Measurements from ENCODE around the gene COPZ2.
"Not testable (repeated sequence)": the region's sequence is repeated elsewhere in the genome, so short reads cannot be mapped to it uniquely, and the experiment has no call there.

The COPZ2 gene

DNA sequence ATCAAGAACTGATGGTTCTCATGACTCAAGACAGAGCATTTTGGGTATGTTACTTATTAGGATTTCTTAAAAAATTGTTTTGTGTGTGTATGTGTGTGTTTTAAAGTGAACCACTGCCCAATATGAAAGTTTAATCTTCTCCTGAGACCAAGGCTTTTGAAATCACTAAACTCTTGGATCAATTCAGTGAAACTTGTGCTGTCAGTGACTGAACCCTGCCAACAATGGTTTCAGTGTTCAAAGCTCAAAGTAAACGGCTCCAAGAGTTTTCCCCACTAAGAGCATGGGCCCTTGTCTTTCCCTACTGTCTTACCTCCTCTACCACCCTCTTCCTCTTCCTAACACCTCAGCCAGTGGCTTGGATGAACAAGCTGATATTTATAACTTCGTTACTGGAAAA is 32.6 kb upstream of the COPZ2 start:
- no peak overlapping the region for H3K27ac ChIP-seq
- TF ChIP-seq CTCF (conservative IDR thresholded peaks at IDR 0.05) (no peak), ZFX (IDR thresholded peaks at IDR 0.05) (no peak)

DNA sequence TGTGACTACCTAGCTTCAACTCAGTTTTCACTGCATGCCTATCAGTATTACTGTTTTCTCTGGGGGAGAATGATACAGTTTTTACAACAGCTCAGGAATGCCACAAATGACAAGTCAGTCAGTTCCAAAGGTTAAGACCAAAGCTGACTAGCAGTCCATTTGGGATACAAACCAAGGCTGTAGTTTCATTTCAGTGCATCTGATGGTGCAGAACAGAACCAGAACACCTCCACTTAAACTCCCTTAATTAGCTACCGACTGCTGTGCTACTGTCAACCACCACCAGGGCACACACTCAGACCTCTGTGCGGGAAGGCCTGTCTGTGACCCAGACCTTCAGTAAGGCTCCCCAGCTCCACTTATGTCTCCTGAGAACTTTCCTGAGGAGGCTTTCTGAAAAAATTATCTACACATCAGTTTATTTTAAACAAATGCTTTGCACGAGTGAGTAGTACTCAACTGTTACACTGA is 30.9 kb upstream of the COPZ2 start:
- TF ChIP-seq CTCF (conservative IDR thresholded peaks at IDR 0.05) (no peak; the same call in 1 of the 2 replicates), ZFX (IDR thresholded peaks at IDR 0.05) (no peak)
- H3K27ac ChIP-seq, result no peak overlapping the region

GRCh38 chr17:48067808-48068207 is 30.2 kb upstream of the COPZ2 start:
- not testable (repeated sequence) for H3K27ac ChIP-seq

- H3K27ac ChIP-seq, result no peak overlapping the region
- TF ChIP-seq ZFX (IDR thresholded peaks at IDR 0.05) (no peak), CTCF (conservative IDR thresholded peaks at IDR 0.05) (no peak)
These were observed 29.6 kb upstream of the COPZ2 start for GRCh38 chr17:48067245-48067644.

DNA sequence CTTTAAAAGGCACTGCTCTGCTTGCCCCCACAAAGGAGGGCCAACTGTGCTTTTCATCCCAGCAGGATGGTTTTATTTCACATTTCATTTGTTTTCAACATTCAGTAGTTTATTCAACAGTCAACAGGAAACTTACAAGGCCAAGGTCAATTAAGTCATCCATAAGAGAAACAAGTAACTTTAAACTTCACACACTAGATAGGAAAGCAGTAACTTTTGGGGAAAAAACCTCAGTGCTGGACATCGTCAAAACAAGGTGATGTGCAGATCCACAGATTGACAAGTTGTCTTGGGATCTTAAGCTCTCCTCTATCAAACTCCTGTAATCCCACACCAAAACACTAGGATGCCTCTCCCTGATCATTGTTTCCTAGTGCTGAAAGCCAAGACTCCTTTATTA is 29.1 kb upstream of the COPZ2 start:
- TF ChIP-seq CTCF (conservative IDR thresholded peaks at IDR 0.05) (no peak; the same call in 1 of the 2 replicates), ZFX (IDR thresholded peaks at IDR 0.05) (no peak)
- H3K27ac ChIP-seq, result no peak overlapping the region

DNA sequence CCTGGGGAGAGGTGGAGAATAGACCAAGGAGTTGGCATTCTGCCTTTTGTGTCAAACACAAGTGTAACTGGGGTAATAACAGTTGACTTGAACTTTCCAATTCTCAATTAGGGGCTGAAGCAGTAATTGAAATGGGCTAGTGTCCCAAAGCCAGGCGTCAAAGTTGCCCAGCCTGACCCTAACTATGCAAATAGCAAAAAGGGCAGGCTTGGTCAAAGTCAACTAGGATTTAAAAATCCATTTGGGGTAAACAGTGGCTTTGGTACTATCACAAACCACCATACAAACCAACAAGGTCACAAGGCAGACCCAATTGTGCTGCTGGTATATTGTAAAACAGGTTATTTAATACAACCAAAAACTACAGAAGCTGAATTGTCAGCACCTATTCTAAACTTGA is 28.6 kb upstream of the COPZ2 start:
- H3K27ac ChIP-seq, result no peak overlapping the region
- no peak for TF ChIP-seq ZFX (IDR thresholded peaks at IDR 0.05)
- no peak for TF ChIP-seq CTCF (conservative IDR thresholded peaks at IDR 0.05)

- TF ChIP-seq ZFX (IDR thresholded peaks at IDR 0.05) (no peak), CTCF (conservative IDR thresholded peaks at IDR 0.05) (no peak)
- no peak overlapping the region for H3K27ac ChIP-seq
These were observed 27.0 kb upstream of the COPZ2 start for GRCh38 chr17:48064638-48065037.

DNA sequence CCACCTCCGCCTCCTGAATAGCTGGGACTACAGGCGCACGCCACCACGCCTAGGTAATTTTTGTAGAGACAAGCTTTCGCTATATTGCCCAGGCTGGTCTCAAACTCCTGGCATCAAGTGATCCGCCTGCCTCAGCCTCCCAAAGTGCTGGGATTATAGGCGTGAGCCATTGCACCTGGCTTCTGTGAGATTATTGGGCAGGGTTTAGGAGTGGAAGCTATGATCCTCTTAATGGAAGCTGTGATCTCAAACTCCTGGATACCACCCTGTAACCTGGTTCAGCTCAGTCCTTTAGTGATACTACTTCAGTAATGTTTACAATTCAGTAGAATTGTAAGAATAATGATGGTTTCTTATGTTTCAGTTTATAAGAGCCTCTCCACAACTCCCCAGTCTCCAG is 24.7 kb upstream of the COPZ2 start:
- no peak overlapping the region for H3K27ac ChIP-seq
- TF ChIP-seq CTCF (conservative IDR thresholded peaks at IDR 0.05) (no peak), ZFX (IDR thresholded peaks at IDR 0.05) (no peak)
